Activated effector memory CD4-positive, alpha-beta T cell treated with Interleukin-2 at 50 U/mL for 16 hours (primary cell): ENCODE data around the gene KCNIP2.

Experiments used
- DNase-seq: peaks from one replicate; pipeline ENCODE4 v3.0.0-alpha.2; 2020

The KCNIP2 gene

GRCh38 chr10:101843032-101844021 lies at the start of gene KCNIP2:
KCNIP2 (minus strand) TSS chr10:101843800; CDS start chr10:101843568, 232 bp downstream.
- peak; percentile 42 for DNase-seq

DNA sequence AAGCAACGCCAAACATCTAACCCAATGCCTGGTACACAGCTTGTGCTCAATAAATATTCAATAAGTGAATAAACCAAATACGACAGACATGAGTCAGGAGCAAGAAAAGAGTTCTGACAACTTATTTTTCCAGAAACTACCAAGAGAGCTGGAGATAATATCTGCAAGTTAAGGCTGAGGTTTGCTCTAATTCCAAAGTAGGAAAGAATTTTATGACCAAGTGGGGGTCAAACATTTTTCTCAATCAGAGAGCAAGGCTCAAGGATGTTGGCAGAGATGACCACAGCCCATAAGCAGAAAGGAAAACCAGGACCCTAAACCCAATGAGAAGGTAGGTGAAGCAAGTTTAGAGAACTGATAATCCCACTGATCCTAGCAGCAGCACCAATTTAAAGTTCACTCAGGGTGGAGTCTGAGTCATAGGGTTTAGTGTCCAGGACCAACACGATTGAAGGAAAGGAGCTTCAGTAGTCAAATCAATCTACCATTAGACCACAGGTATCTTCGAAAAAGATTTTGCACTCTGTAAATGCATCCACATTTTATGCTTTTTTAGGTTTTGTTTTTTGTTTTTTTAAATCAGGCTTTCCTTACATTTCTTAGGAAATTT lies 49.3 kb upstream of the KCNIP2 start:
- no peak for DNase-seq

GRCh38 chr10:101889256-101890210 lies 45.9 kb upstream of the KCNIP2 start:
- peak; percentile 42 for DNase-seq

- no peak for DNase-seq
Measured at GRCh38 chr10:101888251-101888949, 44.8 kb upstream of the KCNIP2 start.

DNA sequence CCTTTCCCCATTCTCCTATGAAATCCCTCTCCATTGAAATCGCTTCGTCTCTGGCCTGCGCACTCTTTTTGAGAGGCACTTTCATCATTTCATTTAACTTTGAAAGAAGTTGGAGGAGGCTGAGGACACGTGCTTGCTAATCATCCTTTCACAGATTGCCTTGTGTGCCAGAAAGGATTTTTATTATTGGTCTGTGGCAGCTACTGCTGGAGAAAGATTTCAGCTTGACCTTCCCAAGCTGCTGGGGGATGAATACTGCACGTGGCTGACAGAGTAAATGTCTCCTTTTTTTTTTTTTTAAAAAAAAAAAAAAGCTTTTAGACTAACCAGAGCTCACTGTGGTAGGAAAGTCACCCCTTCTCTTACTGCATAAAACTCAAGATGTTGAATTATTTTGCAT lies 44.2 kb upstream of the KCNIP2 start:
- no peak for DNase-seq

- DNase-seq, result no peak
Measured at GRCh38 chr10:101886521-101887312, 43.1 kb upstream of the KCNIP2 start.

DNA sequence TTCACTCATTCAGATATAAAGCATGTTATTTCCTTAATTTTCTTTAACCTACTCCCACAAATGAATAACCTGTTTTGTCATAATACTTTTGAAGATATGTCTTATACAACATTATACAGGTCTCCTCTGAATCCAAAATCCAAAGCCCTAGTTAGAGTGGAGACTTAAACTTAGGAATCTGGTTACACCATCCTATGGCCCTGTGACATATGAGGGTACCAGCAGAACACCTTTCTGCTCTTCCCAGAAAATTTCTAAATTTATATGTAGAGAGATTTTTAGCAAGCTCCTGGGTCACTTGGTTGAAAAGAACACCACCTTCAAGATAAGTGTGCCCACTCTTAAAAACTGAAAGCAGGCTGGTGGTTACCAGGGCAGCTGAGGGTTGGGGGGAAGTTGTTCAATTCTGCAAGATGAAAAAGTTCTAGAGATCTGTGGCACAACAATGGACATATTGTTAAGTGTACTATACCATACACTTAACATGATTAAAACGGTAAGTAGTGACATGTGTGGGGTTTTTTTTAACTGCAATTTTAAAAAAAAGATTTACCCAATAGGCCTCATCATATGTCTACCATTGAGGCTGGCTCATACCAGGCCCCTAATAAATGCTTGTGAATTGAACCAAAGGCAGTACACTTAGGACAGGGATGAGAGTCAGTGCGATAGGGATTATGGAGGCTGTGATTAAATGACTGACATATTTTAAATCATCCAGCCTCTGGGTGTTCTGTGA lies 37.6 kb upstream of the KCNIP2 start:
- DNase-seq, result no peak

- no peak for DNase-seq
Measured at GRCh38 chr10:101880232-101880573, 36.6 kb upstream of the KCNIP2 start.

GRCh38 chr10:101879456-101880231 lies 36.0 kb upstream of the KCNIP2 start:
- DNase-seq, result no peak

GRCh38 chr10:101878869-101879268 lies 35.3 kb upstream of the KCNIP2 start:
- DNase-seq, result no peak

DNA sequence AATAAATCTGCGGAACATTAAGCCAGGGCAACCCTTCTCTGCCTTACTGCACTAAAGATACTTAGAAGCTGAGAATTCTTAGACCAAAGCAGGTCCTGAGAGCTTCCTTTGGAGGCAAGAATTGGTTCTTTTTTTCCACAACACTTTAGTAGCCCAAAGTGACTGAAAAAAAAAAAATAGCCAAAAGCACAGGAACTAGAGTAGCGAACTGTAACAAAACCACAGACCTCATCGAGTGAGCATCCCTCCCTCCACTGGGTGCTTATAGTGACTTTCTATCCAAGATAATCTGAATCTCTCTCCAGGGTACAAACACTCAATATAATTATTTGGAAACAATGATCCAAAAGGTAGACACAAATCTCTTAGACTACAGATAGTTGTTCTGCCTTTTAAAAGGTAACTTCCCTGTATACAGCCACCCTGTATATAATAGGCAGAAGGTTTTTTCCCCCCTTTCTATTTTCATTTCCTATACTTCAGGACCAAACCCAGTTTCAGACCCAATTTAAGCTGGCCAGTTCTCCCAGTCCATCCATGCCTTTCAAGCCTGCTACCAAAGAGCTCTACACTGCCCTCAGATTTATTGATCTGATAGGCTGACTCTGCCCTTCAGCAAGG lies 31.6 kb upstream of the KCNIP2 start:
- DNase-seq, result no peak

GRCh38 chr10:101874252-101874651 lies 30.7 kb upstream of the KCNIP2 start:
- DNase-seq, result no peak

- DNase-seq, result no peak
Measured at GRCh38 chr10:101867931-101868330, 24.3 kb upstream of the KCNIP2 start.

DNA sequence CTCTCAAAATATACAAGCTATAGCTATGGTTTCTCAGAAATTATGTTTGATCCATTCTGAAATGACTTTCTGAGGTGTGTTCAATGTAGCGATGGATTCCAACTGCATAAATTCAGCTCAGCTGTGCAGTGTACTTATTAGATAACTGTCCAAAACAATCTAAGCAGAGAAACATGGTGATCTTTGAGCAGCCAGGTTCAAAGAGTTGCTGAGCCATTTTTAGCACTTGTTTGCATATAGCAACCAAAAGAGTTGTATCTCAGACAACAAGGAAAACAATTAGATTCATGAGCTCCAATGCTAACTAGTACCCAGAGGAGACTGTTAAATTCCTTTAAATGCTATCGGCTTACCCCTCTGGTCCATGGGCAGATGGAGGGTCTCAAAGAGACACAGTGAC lies 15.9 kb upstream of the KCNIP2 start:
- no peak for DNase-seq

- no peak for DNase-seq
Measured at GRCh38 chr10:101858723-101859500, 15.3 kb upstream of the KCNIP2 start.

DNA sequence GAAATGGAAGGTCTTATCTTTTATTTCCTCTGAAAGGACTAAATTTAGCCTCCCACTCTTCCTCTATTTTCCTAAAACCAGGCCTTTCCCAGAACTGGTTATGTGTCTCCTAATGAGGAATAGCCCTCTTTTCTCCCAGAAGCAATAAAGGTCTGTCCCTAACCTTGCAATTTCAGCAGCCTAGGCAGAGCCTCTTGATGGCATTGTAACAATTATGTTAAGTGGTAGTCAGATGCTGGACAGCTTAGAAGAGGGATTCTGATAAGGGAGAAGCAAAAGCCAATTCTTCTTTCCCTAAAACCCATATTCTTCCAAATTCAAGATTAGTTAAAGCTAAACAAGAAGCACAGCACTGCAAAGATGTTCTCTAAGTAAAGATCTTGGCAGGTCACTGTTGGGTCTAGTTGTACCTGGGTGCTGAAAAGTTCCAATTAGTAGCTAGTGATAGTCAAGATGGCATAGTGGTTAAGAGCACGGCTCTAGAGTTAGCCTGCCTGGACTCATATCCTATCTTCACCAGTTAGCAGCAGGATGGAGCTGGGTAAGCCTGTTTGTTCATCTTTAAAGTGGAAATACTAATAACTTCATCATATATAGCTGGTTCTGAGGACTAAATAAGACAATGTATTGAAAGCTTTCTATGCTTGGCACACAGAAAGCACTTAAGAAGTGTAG lies 14.3 kb upstream of the KCNIP2 start:
- DNase-seq, result no peak

DNA sequence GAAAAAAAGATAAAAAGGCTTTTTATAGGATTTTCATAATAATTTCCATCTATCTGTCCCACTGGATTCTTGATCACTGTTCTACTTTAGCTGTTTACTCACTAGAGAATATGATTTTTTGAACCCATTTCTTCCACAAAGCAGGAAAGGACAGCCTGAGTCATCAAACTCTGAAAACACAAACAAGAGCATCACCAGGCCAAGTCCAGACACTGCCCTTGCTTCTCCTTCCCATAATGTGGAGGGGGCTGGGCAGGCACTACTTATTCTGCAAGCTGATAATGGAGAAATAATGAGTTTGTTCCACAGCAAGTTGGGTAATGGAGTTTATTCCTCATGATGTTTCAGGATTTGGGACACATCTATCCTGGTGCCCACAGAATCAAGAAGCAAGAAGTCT lies 13.0 kb upstream of the KCNIP2 start:
- DNase-seq, result no peak
